CD14-positive monocyte (primary cell): ENCODE data around the gene PVALEF. TPM values are rescaled to one million over a fixed set of nuclear protein-coding genes. Genes with fewer than 3 reads are reported as not detected.

Experiments
- DNase-seq, 3 donors: peaks; one replicate each; pipeline ENCODE4 v3.0.0-alpha.2; 2011 to 2022
- H2AFZ ChIP-seq: 2 replicates; pipeline ENCODE4 v1.6.0; 2012; ENCODE audit warnings: mild to moderate bottlenecking, low read depth, low read length, inconsistent platforms; ENCODE audit not compliant: insufficient read depth, poor library complexity, severe bottlenecking
- H3K27ac ChIP-seq, 2 donors: 1 replicate in 1 of 2; 2 replicates in 1 of 2; pipeline ENCODE4 v1.5.1; 2012 to 2013; ENCODE audit warnings: low read length in 2 of 2, control low read depth in 1 of 2, inconsistent platforms in 1 of 2, low read depth in 1 of 2, mild to moderate bottlenecking in 1 of 2
- H3K27me3 ChIP-seq, 2 donors: one replicate each; pipeline versions ENCODE4 v1.6.0 to v1.6.1; 2011 to 2013; ENCODE audit warnings: low read length in 2 of 2; ENCODE audit not compliant: control insufficient read depth in 2 of 2, insufficient read depth in 2 of 2
- H3K36me3 ChIP-seq, 2 donors: replicated peaks in 1 of 2; 1 replicate in 1 of 2; 2 replicates in 1 of 2; pipeline versions ENCODE4 v1.5.1 to v1.6.1; 2012 to 2013; ENCODE audit warnings: low read length in 2 of 2, control low read depth in 1 of 2, inconsistent platforms in 1 of 2, mild to moderate bottlenecking in 1 of 2; ENCODE audit not compliant: insufficient read depth in 2 of 2, control insufficient read depth in 1 of 2
- H3K4me1 ChIP-seq, 2 donors: 1 replicate in 1 of 2; 2 replicates in 1 of 2; pipeline versions ENCODE4 v1.5.1 to v1.6.1; 2012 to 2013; ENCODE audit warnings: low read length in 2 of 2, control low read depth in 1 of 2, inconsistent platforms in 1 of 2, mild to moderate bottlenecking in 1 of 2, moderate library complexity in 1 of 2; ENCODE audit not compliant: insufficient read depth in 2 of 2, control insufficient read depth in 1 of 2
- H3K4me2 ChIP-seq: replicated peaks from 2 replicates; pipeline ENCODE3; 2012; ENCODE audit warnings: low read length, moderate library complexity, mild to moderate bottlenecking; ENCODE audit not compliant: poor library complexity, severe bottlenecking; ENCODE audit errors: extremely low read depth
- H3K4me3 ChIP-seq, 3 experiments: fragments of 200-600 bp in 1 of 3; sonication (generic) in 1 of 3; replicated peaks in 1 of 3; 1 replicate in 2 of 3; 2 replicates in 1 of 3; pipeline ENCODE4 v1.5.1; 2011 to 2013; ENCODE audit warnings: low read length in 3 of 3, mild to moderate bottlenecking in 3 of 3, control low read depth in 2 of 3, low read depth in 2 of 3, inconsistent platforms in 1 of 3, moderate library complexity in 1 of 3
- H3K79me2 ChIP-seq: 2 replicates; pipeline ENCODE4 v1.6.0; 2012; ENCODE audit warnings: mild to moderate bottlenecking, control low read depth, inconsistent platforms, low read length, moderate library complexity; ENCODE audit not compliant: insufficient read depth
- H3K9ac ChIP-seq: 2 replicates; pipeline ENCODE4 v1.6.0; 2017; ENCODE audit warnings: low read length, mild to moderate bottlenecking; ENCODE audit not compliant: insufficient read depth, poor library complexity, severe bottlenecking
- H3K9me3 ChIP-seq, 2 donors: replicated peaks in 1 of 2; 1 replicate in 1 of 2; 2 replicates in 1 of 2; pipeline versions ENCODE4 v1.5.1 to v1.6.1; 2012 to 2013; ENCODE audit warnings: low read length in 2 of 2, control low read depth in 1 of 2; ENCODE audit not compliant: control insufficient read depth in 1 of 2, insufficient read depth in 1 of 2
- H4K20me1 ChIP-seq: 2 replicates; pipeline ENCODE4 v1.6.0; 2012; ENCODE audit warnings: mild to moderate bottlenecking, low read length, control low read depth, moderate library complexity; ENCODE audit not compliant: insufficient read depth
- H3K27ac Mint-ChIP-seq, 7 donors: one replicate each; pipeline ENCODE4 v1.8.0; 2020; ENCODE audit warnings: mild to moderate bottlenecking in 7 of 7, mixed read lengths in 7 of 7, moderate library complexity in 6 of 7, inconsistent platforms in 2 of 7
- H3K27me3 Mint-ChIP-seq, 3 donors: one replicate each; pipeline ENCODE4 v1.8.0; 2021 to 2022; ENCODE audit warnings: low read depth in 3 of 3, mild to moderate bottlenecking in 3 of 3, mixed read lengths in 3 of 3, moderate library complexity in 3 of 3, inconsistent platforms in 1 of 3
- H3K36me3 Mint-ChIP-seq, 2 donors: one replicate each; pipeline ENCODE4 v1.8.0; 2020; ENCODE audit warnings: mixed read lengths in 2 of 2, inconsistent platforms in 1 of 2, mild to moderate bottlenecking in 1 of 2
- H3K4me1 Mint-ChIP-seq: one replicate; pipeline ENCODE4 v1.8.0; 2020; ENCODE audit warnings: mild to moderate bottlenecking, mixed read lengths
- H3K4me3 Mint-ChIP-seq, 2 donors: one replicate each; pipeline ENCODE4 v1.8.0; 2020; ENCODE audit warnings: mild to moderate bottlenecking in 2 of 2, mixed read lengths in 2 of 2, moderate library complexity in 1 of 2
- H3K9me3 Mint-ChIP-seq, 7 donors: one replicate each; pipeline ENCODE4 v1.8.0; 2020 to 2022; ENCODE audit warnings: mixed read lengths in 7 of 7, mild to moderate bottlenecking in 6 of 7, moderate library complexity in 6 of 7, inconsistent platforms in 2 of 7
- CTCF ChIP-seq: fragments of 200-600 bp; IDR thresholded peaks from one replicate; pipeline ENCODE4 v1.8.0; 2022; ENCODE audit warnings: antibody characterized with exemption, mild to moderate bottlenecking
- WGBS: methylation state at CpG from one replicate; pipeline ENCODE4 v1.1.5; 2013; ENCODE audit warnings: missing lambda C conversion rate; ENCODE audit not compliant: insufficient coverage; 5-methylcytosine and 5-hydroxymethylcytosine counted together
- intact Hi-C, 2 donors: fragments of 100-400 bp; cut with micrococcal nuclease; formaldehyde crosslinking; loops; one replicate each; pipeline versions ENCODE4 v1.15.0 to v1.15.1; 2023
- polyA plus RNA-seq, 3 donors: library from polyadenylated mRNA; depleted of rRNA in 1 of 3; unstranded in 2 of 3; stranded (reverse) in 1 of 3; fragments of 300-500 nt in 2 of 3; fragments of >200 nt in 1 of 3; fragmentation: Illumina TruSeq in 2 of 3; gene quantifications; 1 replicate in 2 of 3; 2 replicates in 1 of 3; pipeline ENCODE4 v1.2.3, GENCODE V29; 2012 to 2021

The PVALEF gene
- polyA plus RNA-seq, 3 donors, result not detected

- Histone ChIP-seq H2AFZ (no peak overlapping the region), H3K9ac (no peak overlapping the region), H3K4me3 (no peak overlapping the region), H3K27ac (no peak overlapping the region), H3K4me2 (no peak overlapping the region), H3K9me3 (peaks cover 0 to 6% of the 10 kb centered on the region in 2 donors), H3K27me3 (no peaks in the 10 kb centered on the region), H4K20me1 (no peaks in the 10 kb centered on the region), H3K79me2 (no peaks in the 10 kb centered on the region), H3K36me3 (no peaks in the 10 kb centered on the region), H3K4me1 (no peaks in the 10 kb centered on the region)
- TF ChIP-seq CTCF, result no peak
- 97% methylated on average over 6 of the region's 11 CpGs for WGBS
- no peak overlapping the region for H3K27ac Mint-ChIP-seq
- no peaks in the 10 kb centered on the region for H3K4me1 Mint-ChIP-seq
- peaks cover 0 to 3% of the 10 kb centered on the region in 2 donors for H3K36me3 Mint-ChIP-seq
- H3K27me3 Mint-ChIP-seq, result peaks cover 2 to 8% (median 6%) of the 10 kb centered on the region in 3 donors
- no peak for DNase-seq
- no peak overlapping the region for H3K4me3 Mint-ChIP-seq
- peaks cover 3 to 10% (median 7%) of the 10 kb centered on the region in 7 donors for H3K9me3 Mint-ChIP-seq
- intact Hi-C loops, result no loop called here
Measured at GRCh38 chr17:81173052-81173761, 7.9 kb downstream of the PVALEF start.

DNA sequence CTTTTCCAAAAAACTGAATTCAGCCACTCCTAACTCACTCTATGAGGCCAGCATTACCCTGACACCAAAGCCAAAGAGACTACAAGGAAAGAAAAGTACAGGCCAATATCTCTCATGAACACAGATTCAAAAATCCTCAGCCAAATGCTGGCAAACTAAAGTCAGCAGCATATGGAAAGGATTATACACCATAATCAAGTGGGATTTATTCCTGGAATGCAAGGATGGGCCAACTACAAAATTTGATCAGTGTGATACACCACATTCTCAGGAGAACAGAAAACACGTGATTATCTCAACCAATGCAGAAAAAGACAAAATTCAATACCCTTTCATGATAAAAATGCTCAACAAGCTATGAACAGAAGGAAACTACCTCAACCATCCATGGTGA, 8.5 kb downstream of the PVALEF start:
- Mint-ChIP-seq H3K27ac (no peak overlapping the region), H3K36me3 (peaks cover 0 to 3% of the 10 kb centered on the region in 2 donors), H3K27me3 (peaks cover 2 to 8% (median 6%) of the 10 kb centered on the region in 3 donors), H3K4me3 (no peak overlapping the region), H3K9me3 (peaks cover 3 to 10% (median 7%) of the 10 kb centered on the region in 7 donors), H3K4me1 (no peaks in the 10 kb centered on the region)
- WGBS, result 100% methylated on average over 1 of the region's 1 CpG
- Histone ChIP-seq H3K4me3 (no peak overlapping the region), H3K79me2 (no peaks in the 10 kb centered on the region), H3K4me1 (no peaks in the 10 kb centered on the region), H3K36me3 (no peaks in the 10 kb centered on the region), H2AFZ (no peak overlapping the region), H3K9ac (no peak overlapping the region), H3K27ac (no peak overlapping the region), H3K9me3 (peaks cover 0 to 6% of the 10 kb centered on the region in 2 donors), H3K4me2 (no peak overlapping the region), H3K27me3 (no peaks in the 10 kb centered on the region), H4K20me1 (no peaks in the 10 kb centered on the region)
- intact Hi-C loops, result no loop called here
- DNase-seq, result no peak
- no peak for TF ChIP-seq CTCF
